Cerebellar cortex (tissue), 1 donor: ENCODE measurements around the gene TIGD3.
A peak's percentile ranks its signal among the peaks of the same experiment; 100 is the strongest.
"Not testable (repeated sequence)": the region's sequence is repeated elsewhere in the genome, so short reads cannot be mapped to it uniquely, and the experiment has no call there.

Experiments used
- DNase-seq: peaks from one replicate; pipeline ENCODE4 v3.0.0-alpha.2; 2015; ENCODE audit warnings: low spot score

Gene TIGD3

DNA sequence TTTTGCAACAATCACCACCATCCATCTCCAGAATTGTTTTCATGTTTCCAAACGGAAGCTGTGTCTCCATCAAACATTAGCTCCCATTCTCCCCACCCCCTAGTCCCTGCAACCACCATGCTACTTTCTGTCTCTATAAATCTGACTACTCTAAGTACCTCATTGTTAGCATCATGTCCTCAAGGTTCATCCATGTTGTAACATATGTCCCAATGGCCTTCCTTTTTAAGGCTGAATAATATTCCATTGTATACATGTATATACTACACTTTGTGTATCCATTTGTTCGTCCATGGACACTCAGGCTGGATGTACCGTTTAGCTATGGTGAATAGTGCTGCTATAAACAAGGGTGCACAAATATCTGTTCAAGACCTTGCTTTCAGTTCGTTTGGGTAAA, 29.1 kb upstream of the TIGD3 start:
- DNase-seq, result no peak

DNA sequence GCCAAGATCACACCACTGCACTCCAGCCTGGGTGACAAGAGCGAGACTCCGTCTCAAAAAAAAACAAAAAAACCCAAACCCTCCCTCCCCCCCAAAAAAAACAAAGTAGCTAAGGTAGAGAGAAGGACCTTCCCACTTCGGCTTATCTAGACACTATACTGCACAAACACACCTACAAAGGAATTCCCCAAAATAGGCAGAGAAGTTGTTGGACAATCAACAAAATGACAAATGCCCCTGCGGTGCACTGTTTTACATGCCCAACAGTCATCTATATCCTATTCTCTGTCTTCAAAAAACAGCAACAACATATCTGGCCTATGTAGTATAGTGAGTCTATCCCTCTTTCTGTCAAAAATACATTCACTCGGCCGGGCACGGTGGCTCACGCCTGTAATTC, 27.5 kb upstream of the TIGD3 start:
- DNase-seq, result no peak

DNA sequence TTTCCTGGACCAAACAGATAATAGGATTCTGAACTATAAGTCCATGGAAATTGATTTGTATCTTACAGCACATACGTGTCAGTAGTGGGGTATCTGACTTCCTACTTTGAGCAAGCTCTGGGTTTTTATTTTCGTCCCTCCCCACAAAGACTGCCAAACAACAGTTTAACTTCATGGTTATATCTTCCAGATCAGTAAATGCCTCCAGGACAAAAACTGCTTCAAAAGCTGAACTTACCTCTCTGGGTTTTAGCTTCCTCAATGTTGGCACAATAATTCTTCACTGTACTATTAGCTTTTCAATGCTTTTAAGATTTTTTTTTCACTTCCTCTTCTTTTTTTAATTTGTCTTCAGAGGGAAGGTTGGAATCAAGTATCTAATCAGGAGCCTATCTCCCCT, 25.1 kb upstream of the TIGD3 start:
- no peak for DNase-seq

DNA sequence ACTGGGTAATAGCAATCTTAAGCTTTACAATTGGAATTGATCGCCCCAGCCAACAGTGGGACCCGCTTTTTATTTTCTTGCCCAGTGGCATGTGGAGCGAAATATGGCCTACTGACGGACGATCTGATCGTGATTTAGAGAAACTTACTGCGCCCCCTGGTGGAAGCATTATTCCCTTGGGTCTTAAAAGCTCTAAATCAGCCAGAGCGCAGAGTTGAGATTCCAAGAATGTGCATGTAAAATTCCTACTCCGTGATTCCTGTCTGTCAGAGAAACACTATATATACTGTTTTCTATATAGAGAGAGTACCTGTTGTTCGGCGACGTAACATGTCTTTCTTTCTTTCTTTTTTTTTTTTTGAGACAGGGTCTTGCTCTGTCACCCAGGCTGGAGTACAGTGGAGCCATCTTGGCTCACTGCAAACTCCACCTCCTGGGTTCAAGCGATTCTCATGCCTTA, 24.6 kb upstream of the TIGD3 start:
- DNase-seq, result peak; percentile 94

DNA sequence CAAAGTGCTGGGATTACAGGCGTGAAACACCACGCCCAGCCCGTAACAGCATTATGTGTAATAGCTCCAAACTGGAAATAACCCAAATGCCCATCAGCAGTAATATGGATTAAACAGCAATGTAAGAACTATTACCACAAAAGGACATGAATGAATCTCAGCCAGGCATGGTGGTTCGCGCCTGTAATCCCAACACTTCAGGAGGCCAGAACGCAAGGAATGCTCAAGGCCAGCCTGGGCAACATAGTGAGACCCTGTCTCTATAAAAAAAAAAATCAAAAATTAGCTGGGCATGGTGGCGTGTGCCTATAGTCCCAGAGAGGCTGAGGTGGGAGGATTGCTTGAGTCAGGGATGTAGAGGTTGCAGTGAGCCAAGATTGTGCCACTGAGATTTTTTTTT, 24.0 kb upstream of the TIGD3 start:
- no peak for DNase-seq

DNA sequence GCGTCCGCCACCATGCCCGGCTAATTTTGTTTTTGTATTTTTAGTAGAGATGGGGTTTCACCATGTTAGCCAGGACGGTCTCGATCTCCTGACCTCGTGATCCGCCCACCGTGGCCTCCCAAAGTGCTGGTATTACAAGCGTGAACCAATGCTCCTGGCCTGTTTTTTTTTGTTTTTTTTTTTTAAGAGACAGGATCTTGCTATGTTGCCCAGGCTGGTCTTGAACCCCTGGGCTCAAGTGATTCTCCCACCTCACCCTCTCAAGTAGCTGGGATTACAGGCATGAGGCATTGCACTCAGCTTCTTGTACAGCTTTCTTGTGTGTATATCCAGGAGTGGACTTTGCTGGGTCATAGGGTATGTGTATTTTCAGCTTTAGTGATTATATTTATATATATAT, 22.0 kb upstream of the TIGD3 start:
- not testable (repeated sequence) for DNase-seq

DNA sequence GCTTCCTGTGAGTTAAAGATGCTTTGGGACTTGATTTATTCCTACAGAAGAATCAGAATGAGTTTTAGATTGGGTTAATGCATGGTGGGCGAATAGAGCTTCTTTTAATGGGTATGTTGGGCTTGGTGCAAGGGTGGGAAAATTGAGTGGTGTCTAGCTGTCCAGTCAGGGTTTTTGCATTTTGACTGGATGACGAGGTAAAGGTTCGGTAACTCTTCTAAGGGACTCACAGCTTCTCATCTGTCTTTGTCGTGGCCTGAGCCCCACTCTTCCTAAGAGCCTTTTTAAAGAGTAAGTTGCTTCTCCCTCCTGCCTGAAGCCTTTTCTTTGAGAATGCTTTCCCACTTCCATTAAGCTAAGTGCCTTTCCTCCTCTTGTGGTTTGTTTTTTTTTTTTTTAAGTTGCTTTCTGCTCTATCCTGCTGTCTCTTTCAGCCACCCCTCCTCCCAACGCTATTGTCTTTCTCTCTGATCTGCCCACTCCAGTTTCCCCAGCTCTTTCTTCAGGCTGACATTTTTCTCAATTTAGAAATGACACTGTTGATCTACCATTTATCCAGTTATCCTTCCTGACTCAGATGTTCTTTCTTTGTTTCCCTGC, 19.8 kb upstream of the TIGD3 start:
- DNase-seq, result no peak

DNA sequence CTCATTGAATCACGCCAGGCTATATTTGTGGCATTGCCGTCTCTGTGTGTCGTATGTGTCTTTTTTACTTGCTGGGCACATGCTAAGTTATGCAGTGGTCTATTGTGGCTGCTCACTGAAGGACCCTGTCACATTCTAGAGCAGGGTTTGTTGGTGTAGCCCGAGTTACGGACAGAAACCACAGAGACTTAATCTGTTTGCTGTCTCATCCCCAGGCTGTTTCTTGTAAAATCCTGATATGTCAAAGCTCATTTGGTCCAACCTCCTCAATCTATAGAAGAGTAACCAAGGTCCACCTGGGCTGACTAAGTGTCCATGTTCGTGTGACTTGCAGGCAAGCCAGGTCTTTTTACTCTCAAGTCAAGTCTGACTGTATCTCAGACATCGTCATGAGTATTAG, 15.9 kb upstream of the TIGD3 start:
- no peak for DNase-seq

DNA sequence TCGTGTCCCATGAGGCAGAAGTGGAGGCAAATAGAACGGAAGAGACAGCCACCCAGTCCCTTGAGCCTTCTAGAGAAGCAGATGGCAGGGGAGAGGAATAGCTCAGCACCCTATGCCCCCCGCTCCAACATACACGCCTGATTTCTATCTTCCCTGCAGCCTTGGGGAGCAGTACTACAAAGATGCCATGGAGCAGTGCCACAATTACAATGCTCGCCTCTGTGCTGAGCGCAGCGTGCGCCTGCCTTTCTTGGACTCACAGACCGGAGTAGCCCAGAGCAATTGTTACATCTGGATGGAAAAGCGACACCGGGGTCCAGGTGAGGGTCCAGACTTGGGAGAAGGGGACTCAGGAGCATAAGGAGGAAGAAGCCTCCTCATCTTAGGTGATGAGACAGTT, 14.3 kb upstream of the TIGD3 start:
- DNase-seq, result no peak

DNA sequence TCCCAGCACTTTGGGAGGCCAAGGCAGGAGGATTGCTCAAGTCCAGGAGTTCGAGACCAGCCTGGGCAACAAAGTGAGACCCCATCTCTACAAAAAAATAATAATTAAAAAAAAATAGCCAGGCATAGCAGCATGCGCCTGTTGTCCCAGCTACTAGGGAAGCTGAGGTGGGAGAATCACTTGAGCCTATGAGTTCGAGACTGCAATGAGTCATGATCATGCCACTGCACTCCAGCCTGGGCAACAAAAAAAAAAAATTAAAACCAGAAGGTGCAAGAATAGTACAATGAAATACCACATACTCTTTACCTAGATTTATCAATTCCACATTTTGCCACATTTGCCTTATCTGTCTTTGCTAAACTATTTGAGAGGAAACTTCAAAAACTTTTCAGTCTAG, 12.7 kb upstream of the TIGD3 start:
- no peak for DNase-seq

DNA sequence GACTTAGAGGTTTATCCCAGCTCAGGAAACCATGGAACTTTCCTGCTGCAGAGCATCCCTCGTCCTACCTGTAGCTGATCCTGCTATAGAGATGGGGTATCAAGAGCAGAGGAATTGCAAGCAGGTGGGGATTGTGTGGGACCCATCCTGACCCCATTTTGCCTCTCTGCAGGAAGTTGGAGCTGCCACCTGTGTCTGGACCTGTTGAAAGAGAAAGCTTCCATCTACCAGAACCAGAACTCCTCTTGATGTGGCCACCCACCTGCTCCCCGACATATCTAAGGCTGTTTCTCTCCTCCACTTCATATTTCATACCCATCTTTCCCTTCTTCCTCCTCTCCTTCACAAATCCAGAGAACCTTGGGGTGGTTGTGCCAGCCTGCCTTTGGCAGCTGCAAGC, 3.0 kb upstream of the TIGD3 start:
- no peak for DNase-seq

DNA sequence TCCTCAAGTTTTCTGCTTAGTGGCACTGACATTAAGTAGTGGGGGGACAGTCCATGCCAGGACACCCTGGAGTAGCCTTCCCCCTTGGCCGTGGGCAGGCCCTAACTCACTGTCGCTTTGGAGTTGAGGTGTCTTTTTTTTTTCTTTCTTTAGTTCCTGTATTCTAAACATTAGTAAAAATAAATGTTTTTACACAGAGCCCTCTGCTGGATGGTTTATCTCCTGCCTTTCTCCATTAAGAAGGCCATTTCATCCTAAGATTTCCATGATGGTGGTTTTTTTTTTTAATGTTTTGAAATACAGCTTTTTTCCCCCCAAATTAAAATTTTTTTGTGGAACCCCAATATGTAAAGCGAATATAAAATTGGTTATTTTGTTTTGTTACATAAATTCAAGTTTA, 1.8 kb upstream of the TIGD3 start:
- DNase-seq, result peak; percentile 52

DNA sequence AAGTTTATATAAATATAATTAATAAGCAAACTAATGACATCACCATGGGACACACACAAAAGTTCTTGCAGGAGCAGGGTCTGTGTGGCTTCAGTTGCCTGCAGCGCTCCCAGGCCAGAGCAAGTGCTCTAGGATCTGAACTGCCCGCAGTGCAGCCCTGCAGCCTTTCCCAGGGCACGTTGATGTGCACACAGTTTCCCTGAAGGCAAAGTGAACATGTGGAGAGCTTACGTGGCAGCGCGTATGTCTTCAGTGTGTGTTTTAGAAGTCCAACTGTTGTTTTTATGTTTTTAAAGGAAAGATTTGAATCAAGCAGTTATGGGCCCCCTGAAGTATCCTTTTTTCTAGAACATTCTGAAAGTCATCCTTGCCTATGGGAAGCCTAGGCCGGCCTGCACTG, 1.2 kb upstream of the TIGD3 start:
- DNase-seq, result no peak

DNA sequence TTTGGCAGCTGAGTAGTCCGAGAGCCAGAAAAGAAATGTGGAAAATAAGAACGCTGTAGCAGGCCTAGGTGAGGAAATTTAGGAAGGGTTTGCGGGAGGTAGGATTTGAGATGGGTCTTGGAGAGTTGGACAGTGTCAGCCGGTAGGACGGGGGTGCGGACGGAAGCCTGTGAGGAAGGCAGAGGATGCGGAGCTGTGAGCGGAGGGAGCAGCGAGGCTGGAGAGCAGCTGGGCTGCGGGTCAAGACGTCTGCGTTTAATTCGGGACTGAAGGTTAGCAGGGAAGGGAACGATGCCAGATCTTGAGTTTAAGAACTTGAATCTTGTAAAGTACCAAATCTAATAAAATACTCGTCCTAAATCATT, 669 bp upstream of the TIGD3 start:
- no peak for DNase-seq

DNA sequence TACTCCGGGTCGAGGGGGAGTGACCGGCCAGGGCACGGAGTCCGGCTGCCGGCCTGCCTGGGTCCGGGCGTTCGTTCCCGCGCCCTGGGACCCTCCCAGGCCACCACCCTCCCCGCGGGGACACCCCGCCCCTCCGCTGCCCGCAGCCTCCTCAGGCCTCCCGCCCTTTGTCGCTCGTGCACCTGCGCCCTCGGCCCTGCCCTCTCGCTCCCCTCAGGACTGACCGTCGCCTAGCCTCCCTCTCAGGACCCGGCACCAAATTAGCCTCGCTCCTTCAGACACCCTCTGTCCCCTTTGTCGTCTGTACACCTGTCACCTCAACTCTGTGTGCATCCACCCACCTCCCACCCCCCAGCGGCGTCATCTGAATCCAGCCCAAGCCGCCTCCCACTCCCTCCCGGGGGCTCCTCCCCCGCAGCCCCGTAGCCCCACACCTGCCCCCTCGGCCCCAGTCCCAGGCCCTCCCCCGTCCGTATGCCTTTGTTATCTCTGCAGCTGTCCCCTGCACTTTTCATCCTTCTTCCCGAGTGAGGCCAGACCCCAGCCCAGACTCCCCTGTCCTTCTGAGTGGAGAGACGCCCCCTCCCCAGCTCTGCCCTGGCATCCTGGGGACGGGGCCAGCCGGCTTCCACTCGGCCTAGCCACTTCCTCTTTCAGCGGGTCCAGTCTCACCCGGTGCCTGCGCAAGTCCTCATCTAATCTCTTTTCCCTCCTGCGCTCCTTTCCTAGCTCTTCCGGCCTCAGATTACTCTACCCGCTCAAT, 643 bp downstream of the TIGD3 start:
- DNase-seq, result peak; percentile 41

DNA sequence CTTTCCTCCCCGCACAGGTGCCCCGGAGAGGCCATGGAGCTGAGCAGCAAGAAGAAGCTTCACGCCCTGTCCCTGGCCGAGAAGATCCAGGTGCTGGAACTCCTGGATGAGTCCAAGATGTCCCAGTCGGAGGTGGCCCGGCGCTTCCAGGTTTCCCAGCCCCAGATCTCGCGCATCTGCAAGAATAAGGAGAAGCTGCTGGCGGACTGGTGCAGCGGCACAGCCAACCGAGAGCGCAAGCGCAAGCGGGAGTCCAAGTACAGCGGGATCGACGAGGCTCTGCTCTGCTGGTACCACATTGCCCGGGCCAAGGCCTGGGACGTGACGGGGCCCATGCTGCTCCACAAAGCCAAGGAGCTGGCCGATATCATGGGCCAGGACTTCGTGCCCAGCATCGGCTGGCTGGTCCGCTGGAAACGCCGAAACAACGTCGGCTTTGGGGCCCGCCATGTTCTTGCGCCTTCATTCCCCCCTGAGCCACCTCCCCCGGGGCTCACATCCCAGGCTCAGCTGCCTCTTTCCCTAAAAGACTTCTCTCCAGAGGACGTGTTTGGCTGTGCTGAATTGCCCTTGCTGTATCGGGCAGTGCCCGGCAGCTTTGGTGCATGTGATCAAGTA, 1.3 kb downstream of the TIGD3 start:
- peak; percentile 49 for DNase-seq

DNA sequence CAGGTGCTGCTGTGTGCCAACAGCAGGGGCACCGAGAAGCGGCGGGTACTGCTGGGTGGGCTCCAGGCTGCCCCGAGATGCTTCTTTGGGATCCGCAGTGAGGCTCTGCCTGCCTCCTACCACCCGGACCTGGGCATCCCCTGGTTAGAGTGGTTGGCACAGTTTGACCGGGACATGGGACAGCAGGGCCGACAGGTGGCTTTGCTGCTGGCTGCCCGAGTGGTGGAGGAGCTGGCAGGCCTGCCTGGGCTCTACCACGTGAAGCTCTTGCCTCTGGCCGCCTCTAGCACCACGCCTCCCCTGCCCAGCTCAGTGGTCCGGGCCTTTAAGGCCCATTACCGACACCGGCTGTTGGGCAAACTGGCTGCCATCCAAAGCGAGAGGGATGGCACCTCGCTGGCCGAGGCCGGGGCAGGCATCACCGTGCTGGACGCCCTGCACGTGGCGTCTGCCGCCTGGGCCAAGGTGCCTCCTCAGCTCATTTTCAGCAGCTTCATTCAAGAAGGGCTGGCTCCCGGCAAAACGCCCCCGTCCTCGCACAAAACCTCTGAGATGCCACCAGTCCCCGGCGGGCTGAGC, 1.9 kb downstream of the TIGD3 start:
- peak; percentile 90 for DNase-seq

DNA sequence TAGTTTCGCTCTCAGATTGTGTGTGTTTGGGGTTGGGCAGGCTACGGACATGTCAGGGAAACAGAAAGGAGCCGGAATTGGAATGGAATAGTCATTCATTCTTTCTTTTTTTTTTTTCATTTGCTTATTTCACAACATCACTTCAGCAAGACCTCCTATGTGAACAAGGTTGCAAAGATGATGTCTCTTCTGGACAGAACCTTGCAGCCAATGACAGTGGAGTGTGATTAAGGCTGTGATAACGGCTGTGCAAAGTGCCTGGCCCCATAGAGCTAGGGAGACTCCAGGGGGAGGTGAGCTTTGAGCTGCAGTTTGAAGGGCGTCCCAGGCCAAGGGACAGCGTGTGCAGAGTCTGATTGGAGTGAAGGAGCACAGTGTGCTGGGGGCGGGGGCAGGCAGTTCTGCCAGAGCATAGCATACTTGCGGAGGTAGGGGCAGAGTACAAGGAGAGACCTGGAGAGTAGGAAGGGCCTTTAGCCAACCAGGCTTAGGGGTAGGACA, 3.4 kb downstream of the TIGD3 start:
- no peak for DNase-seq

DNA sequence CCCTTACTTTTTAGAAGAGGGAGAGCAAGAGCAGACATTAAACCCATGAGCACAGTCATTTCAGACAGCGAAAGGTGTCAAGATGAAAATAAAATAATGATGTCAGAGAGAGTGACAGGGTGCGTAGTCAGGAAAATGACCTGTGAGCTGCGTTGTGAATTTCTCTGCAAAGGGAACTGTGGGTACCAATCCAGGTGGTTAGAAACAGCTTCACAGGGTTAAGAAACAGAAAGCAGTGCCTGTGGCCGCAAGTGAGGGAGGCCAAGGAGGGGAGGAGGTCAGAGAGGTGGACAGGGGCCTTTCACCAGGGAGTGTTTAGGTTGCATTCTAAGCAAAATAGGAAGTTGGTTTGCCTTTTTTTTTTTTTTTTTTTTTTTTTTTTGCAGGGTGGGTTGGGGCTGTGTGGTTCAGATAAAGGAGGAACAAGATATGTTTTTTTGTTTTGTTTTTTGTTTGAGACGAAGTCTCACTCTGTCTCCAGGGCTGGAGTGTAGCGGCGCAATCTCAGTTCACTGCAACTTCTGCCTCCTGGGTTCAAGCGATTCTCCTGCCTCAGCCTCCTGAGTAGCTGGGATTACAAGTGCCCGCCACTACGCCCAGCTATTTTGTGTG, 7.9 kb downstream of the TIGD3 start:
- no peak for DNase-seq

DNA sequence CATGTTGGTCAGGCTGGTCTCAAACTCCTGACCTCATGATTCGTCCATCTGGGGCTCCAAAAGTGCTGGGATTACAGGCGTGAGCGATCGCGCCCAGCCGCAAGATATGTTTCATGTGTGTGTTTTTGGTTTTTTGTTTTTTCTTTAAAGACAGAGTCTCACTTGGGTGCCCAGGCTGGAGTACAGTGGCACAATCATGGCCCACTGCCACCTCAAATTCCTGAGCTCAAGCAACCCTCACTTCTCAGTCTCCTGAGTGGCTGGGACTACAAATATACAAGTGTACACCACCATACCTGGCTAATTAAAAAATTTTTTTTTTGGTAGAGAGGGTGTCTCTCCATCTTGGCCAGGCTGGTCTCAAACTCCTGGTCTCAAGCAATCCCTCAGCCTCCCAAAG, 8.4 kb downstream of the TIGD3 start:
- DNase-seq, result no peak

DNA sequence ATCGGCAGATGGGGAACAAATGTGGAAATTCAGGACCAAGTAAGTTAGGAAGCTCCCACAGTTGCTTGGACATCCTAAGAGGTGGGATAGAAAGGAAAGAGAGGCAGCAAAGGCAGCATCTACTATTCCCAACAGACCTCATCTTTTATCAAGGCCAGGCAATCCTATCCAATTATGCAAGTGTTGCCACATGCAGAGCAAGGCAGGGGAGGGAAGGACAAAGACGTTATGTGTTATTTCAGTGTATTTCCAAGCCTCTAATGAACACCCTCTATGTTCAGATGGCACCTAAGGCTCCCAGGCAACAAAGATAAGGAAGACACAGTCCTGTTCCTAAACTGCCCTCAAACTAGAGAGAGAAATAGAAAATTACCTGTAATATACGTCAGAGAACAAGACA, 9.2 kb downstream of the TIGD3 start:
- no peak for DNase-seq

DNA sequence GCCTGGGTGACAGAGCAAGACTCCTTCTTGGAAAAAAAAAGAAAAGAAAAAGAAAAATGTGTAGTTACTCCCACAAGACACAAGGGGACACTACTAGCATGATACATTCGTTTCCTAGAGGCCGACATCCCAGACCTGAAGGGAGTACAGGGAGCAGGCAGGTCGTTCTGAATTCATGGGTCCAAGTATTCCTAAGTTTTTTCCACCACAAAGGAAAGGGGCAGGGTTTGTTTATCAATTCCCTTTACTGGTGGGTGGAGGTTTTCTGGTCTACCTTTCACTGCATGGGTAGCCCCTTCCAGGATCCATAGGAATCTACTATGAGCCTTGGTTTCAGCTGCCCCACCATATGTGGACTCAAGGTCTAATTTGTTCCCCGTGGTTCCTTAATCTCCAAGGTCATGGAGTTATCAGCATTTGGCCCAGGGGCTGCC, 11.8 kb downstream of the TIGD3 start:
- DNase-seq, result peak; percentile 91

DNA sequence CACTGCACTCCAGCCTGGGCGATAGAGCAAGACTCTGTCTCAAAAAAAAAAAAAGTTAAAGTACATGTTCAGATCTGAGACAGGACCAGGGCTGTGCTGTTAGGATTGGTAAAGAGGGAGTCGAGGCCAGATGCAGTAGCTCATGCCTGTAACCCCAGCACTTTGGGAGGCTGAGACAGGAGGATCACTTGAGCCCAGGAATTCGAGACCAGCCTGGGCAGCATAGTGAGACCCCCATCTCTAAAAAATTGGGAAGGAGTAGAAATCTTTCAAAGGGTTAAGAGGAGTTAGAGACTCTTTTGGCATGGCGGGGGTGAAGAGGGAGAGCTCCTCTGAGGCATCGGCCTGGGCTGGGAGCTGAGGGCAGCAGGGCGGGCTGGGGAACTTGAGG, 16.1 kb downstream of the TIGD3 start:
- no peak for DNase-seq
